SK-N-SH (cell line): ENCODE data around the gene CDCA8. TPM values are rescaled to one million over a fixed set of nuclear protein-coding genes. Genes with fewer than 3 reads are reported as not detected.

Experiments used
- CTCF ChIA-PET: fragments of 300-600, 350-600 bp; formaldehyde crosslinking; extraction: SDS; loops from one replicate; lab custom pipeline; 2021; lab: Yijun Ruan, JAX
- POLR2A ChIA-PET: fragments of 350-600 bp; sonication (Branson Sonifier 250); formaldehyde crosslinking; extraction: SDS; loops from one replicate; lab custom pipeline; 2020; ENCODE audit warnings: antibody characterized with exemption, inconsistent platforms; lab: Yijun Ruan, JAX
- DNase-seq: peaks from one replicate; pipeline ENCODE4 v3.0.0; 2012
- H2AFZ ChIP-seq: fragments of 200-600 bp; sonication (generic); 2 replicates; pipeline ENCODE4 v1.8.1; 2016; ENCODE audit warnings: antibody characterized with exemption, mild to moderate bottlenecking, low read depth
- H3F3A ChIP-seq: fragments of 200-600 bp; sonication (generic); replicated peaks from 2 replicates; pipeline ENCODE3; 2016; ENCODE audit warnings: antibody characterized with exemption, mild to moderate bottlenecking; ENCODE audit not compliant: insufficient read depth
- H3K27ac ChIP-seq, 2 experiments: fragments of 200-500 bp in 1 of 2; fragments of 200-600 bp in 1 of 2; sonication (Bioruptor generic) in 1 of 2; sonication (generic), shearing (Covaris generic) in 1 of 2; 2 replicates each; pipeline versions ENCODE4 v1.5.1 to v1.6.1; 2014 to 2016; ENCODE audit warnings: low read depth in 2 of 2, inconsistent platforms in 1 of 2, low read length in 1 of 2, mild to moderate bottlenecking in 1 of 2, mixed read lengths in 1 of 2
- H3K27me3 ChIP-seq: fragments of 200-600 bp; sonication (generic), shearing (Covaris generic); 2 replicates; pipeline ENCODE4 v1.6.1; 2016; ENCODE audit warnings: mixed run types; ENCODE audit not compliant: insufficient read depth
- H3K36me3 ChIP-seq, 2 experiments: fragments of 200-500 bp in 1 of 2; fragments of 200-600 bp in 1 of 2; sonication (Bioruptor generic) in 1 of 2; sonication (generic) in 1 of 2; replicated peaks in 1 of 2; 2 replicates each; pipeline versions ENCODE3 to v1.5.1; 2014 to 2016; ENCODE audit warnings: low read length in 1 of 2, mild to moderate bottlenecking in 1 of 2; ENCODE audit not compliant: insufficient read depth in 2 of 2, control insufficient read depth in 1 of 2
- H3K4me1 ChIP-seq, 2 experiments: fragments of 200-500 bp in 1 of 2; fragments of 200-600 bp in 1 of 2; sonication (Bioruptor generic) in 1 of 2; sonication (generic), shearing (Covaris generic) in 1 of 2; 2 replicates each; pipeline versions ENCODE4 v1.5.1 to v1.6.1; 2014 to 2016; ENCODE audit warnings: low read depth in 1 of 2, low read length in 1 of 2, mixed run types in 1 of 2; ENCODE audit not compliant: insufficient read depth in 2 of 2, control insufficient read depth in 1 of 2
- H3K4me2 ChIP-seq: fragments of 200-600 bp; sonication (generic), shearing (Covaris generic); 2 replicates; pipeline ENCODE4 v1.6.1; 2017; ENCODE audit warnings: mixed run types
- H3K4me3 ChIP-seq, 2 experiments: fragments of 200-500 bp in 1 of 2; fragments of 200-600 bp in 1 of 2; sonication (Bioruptor generic) in 1 of 2; sonication (generic), shearing (Covaris generic) in 1 of 2; 2 replicates each; pipeline versions ENCODE4 v1.5.1 to v1.8.1; 2014 to 2016; ENCODE audit warnings: low read depth in 2 of 2, inconsistent platforms in 1 of 2, low read length in 1 of 2, mild to moderate bottlenecking in 1 of 2, mixed read lengths in 1 of 2, moderate library complexity in 1 of 2
- H3K79me2 ChIP-seq: fragments of 200-600 bp; sonication (generic); 2 replicates; pipeline ENCODE4 v1.8.1; 2017; ENCODE audit warnings: mild to moderate bottlenecking; ENCODE audit not compliant: insufficient read depth
- H3K9ac ChIP-seq: fragments of 200-600 bp; sonication (generic); 2 replicates; pipeline ENCODE4 v1.6.1; 2017; ENCODE audit warnings: mixed run types
- H3K9me2 ChIP-seq: fragments of 200-600 bp; sonication (generic); 2 replicates; pipeline ENCODE4 v1.6.1; 2017; ENCODE audit warnings: mixed run types
- H3K9me3 ChIP-seq: fragments of 200-600 bp; sonication (generic); 2 replicates; pipeline ENCODE4 v1.6.1; 2017; ENCODE audit warnings: mixed run types, mild to moderate bottlenecking, moderate library complexity
- H4K20me1 ChIP-seq: fragments of 200-600 bp; sonication (generic); 2 replicates; pipeline ENCODE4 v1.6.1; 2017; ENCODE audit warnings: mild to moderate bottlenecking, mixed run types; ENCODE audit not compliant: insufficient read depth
- ELF1 ChIP-seq: IDR thresholded peaks from 2 replicates; pipeline ENCODE4 v1.4.0; 2012
- EZH2phosphoT487 ChIP-seq: fragments of 200-600 bp; sonication (generic); IDR thresholded peaks from 2 replicates; pipeline ENCODE4 v1.6.1; 2017; ENCODE audit warnings: low read depth, mixed run types, mild to moderate bottlenecking, antibody characterized with exemption, moderate library complexity, borderline replicate concordance
- FOXM1 ChIP-seq: IDR thresholded peaks from 2 replicates; pipeline ENCODE4 v1.4.0; 2012; ENCODE audit warnings: low read depth, mild to moderate bottlenecking
- GABPA ChIP-seq: IDR thresholded peaks from 2 replicates; pipeline ENCODE4 v1.4.0; 2012; ENCODE audit warnings: low read depth, mild to moderate bottlenecking
- GATA2 ChIP-seq: sonication (generic); formaldehyde crosslinking; IDR thresholded peaks from 2 replicates; pipeline ENCODE4 v1.5.0; 2020; ENCODE audit warnings: mild to moderate bottlenecking, missing genetic modification reagents
- JUND ChIP-seq: IDR thresholded peaks from 2 replicates; pipeline ENCODE4 v1.4.0; 2012
- MAX ChIP-seq: IDR thresholded peaks from 2 replicates; pipeline ENCODE4 v1.4.0; 2012; ENCODE audit warnings: low read depth
- MEF2A ChIP-seq: IDR thresholded peaks from 2 replicates; pipeline ENCODE4 v1.4.0; 2012; ENCODE audit warnings: low read depth, borderline replicate concordance
- POLR2AphosphoS5 ChIP-seq: IDR thresholded peaks from 2 replicates; pipeline ENCODE4 v1.6.1; 2012; ENCODE audit warnings: low read depth, low read length
- RCOR1 ChIP-seq: fragments of 150-350 bp; IDR thresholded peaks from 2 replicates; pipeline ENCODE4 v1.6.1; 2017; ENCODE audit warnings: antibody characterized with exemption, low read length
- SIN3A ChIP-seq: IDR thresholded peaks from 2 replicates; pipeline ENCODE4 v1.6.1; 2012; ENCODE audit warnings: low read depth, mild to moderate bottlenecking, low read length, moderate library complexity, borderline replicate concordance
- USF1 ChIP-seq: IDR thresholded peaks from 2 replicates; pipeline ENCODE4 v1.4.0; 2012; ENCODE audit warnings: low read depth, borderline replicate concordance
- WGBS: methylation state at CpG from one replicate; pipeline ENCODE4 v1.1.6; 2017; ENCODE audit warnings: low lambda C conversion rate; 5-methylcytosine and 5-hydroxymethylcytosine counted together
- polyA plus RNA-seq, 3 experiments: library from polyadenylated mRNA; depleted of rRNA; stranded (reverse); fragments of >200 nt; gene quantifications; 2 replicates each; pipeline ENCODE4 v1.2.3, GENCODE V29; 2012

The CDCA8 gene
- polyA plus RNA-seq, 1 of the 3 experiments (the other 2 are of a cell fraction): 22.9 TPM

GRCh38 chr1:37714226-37714625 lies 21.9 kb downstream of the CDCA8 start:
- Histone ChIP-seq H3F3A (peaks cover 7% of the 10 kb centered on the region), H3K9me3 (no peaks in the 10 kb centered on the region), H3K36me3 (peaks cover 3 to 5% of the 10 kb centered on the region in 2 experiments), H3K4me3 (no peak overlapping the region), H4K20me1 (no peaks in the 10 kb centered on the region), H3K79me2 (no peaks in the 10 kb centered on the region), H3K9ac (no peak overlapping the region), H2AFZ (no peak overlapping the region), H3K4me2 (no peak overlapping the region), H3K27ac (no peak overlapping the region), H3K27me3 (no peaks in the 10 kb centered on the region), H3K9me2 (no peaks in the 10 kb centered on the region), H3K4me1 (no peaks in the 10 kb centered on the region)
- 79% methylated on average over 8 of the region's 8 CpGs for WGBS
- CTCF ChIA-PET: no interaction called here
- TF ChIP-seq MEF2A: no peak
- no peak for TF ChIP-seq FOXM1
- DNase-seq: no peak
- POLR2A ChIA-PET: no interaction called here

DNA sequence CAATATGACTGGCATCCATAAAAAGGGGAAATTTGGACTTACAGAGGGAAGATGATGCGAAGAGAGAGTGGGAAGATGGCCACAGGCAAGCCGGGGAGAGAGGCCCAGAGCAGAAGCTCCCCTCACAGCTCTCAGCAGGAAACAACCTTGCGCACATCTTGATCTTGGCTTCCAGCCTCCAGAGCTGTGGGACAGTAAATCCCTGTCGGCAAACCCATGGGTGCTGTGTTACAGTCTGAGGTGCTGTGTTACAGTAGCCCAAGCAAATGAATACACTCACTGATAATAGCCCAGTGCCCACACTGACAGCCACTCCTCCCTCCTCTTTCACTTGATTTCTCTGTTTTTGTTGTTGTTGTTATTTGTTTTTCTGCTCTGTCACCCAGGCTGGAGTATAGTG lies 22.4 kb downstream of the CDCA8 start:
- H3K79me2 ChIP-seq: no peaks in the 10 kb centered on the region
- no peak overlapping the region for H3K27ac ChIP-seq
- peaks cover 0 to 4% of the 10 kb centered on the region in 2 experiments for H3K36me3 ChIP-seq
- 79% methylated on average over 3 of the region's 4 CpGs for WGBS
- no peak overlapping the region for H3K4me2 ChIP-seq
- H3K27me3 ChIP-seq: no peaks in the 10 kb centered on the region
- no peak for DNase-seq
- H3K9me3 ChIP-seq: no peaks in the 10 kb centered on the region
- no peaks in the 10 kb centered on the region for H3K9me2 ChIP-seq
- TF ChIP-seq MAX (no peak), POLR2AphosphoS5 (no peak), USF1 (no peak), RCOR1 (no peak), EZH2phosphoT487 (no peak), ELF1 (no peak), JUND (no peak), GABPA (no peak), SIN3A (no peak), GATA2 (CRISPR knock-in tag) (no peak)
- TF ChIP-seq, all 33 proteins: peak for 0
- Histone ChIP-seq H3K4me3 (no peak overlapping the region), H2AFZ (no peak overlapping the region), H3F3A (peaks cover 6% of the 10 kb centered on the region), H3K4me1 (no peaks in the 10 kb centered on the region), H4K20me1 (no peaks in the 10 kb centered on the region), H3K9ac (no peak overlapping the region)
- CTCF ChIA-PET: no interaction called here
- POLR2A ChIA-PET: interaction anchor here (0.7 kb wide), 1 partner anchor 10 kb away, joined by 3 read pairs; no protein-coding TSS in a partner anchor

- ChIA-PET POLR2A (no interaction called here), CTCF (no interaction called here)
- no peak for TF ChIP-seq FOXM1
- 54% methylated on average over 4 of the region's 4 CpGs for WGBS
- no peak overlapping the region for H3K9ac ChIP-seq
- H3K27ac ChIP-seq: no peak overlapping the region
- no peaks in the 10 kb centered on the region for H3K4me1 ChIP-seq
- H3K36me3 ChIP-seq: no peaks in the 10 kb centered on the region
- H3K27me3 ChIP-seq: no peaks in the 10 kb centered on the region
- H3K9me2 ChIP-seq: no peaks in the 10 kb centered on the region
- H3K9me3 ChIP-seq: no peaks in the 10 kb centered on the region
- DNase-seq: no peak
- H4K20me1 ChIP-seq: no peaks in the 10 kb centered on the region
- H3K4me3 ChIP-seq: no peak overlapping the region
- H3K79me2 ChIP-seq: no peaks in the 10 kb centered on the region
- no peaks in the 10 kb centered on the region for H3F3A ChIP-seq
- no peak overlapping the region for H3K4me2 ChIP-seq
- H2AFZ ChIP-seq: no peak overlapping the region
These were observed 24.0 kb downstream of the CDCA8 start for GRCh38 chr1:37716321-37716720.
